Right atrium auricular region (tissue), 2 donors: Measurements from ENCODE around the gene MOB2. TPM values are rescaled to one million over a fixed set of nuclear protein-coding genes. Genes with fewer than 3 reads are reported as not detected.
"Not testable (repeated sequence)": the region's sequence is repeated elsewhere in the genome, so short reads cannot be mapped to it uniquely, and the experiment has no call there.

Experiments
- DNase-seq: peaks from one replicate; pipeline ENCODE4 v3.0.0-alpha.2; 2019; ENCODE audit warnings: low spot score
- H3K27ac ChIP-seq, 2 donors: fragments of 200-600 bp; sonication (generic); 1 replicate in 1 of 2; 2 replicates in 1 of 2; pipeline ENCODE4 v1.5.1; 2016 to 2019
- H3K27me3 ChIP-seq, 2 donors: fragments of 200-600 bp; sonication (generic); one replicate each; pipeline versions ENCODE4 v1.5.1 to v1.6.0; 2017 to 2019
- H3K36me3 ChIP-seq: fragments of 200-600 bp; sonication (generic); one replicate; pipeline ENCODE4 v1.5.1; 2016
- H3K4me1 ChIP-seq, 2 donors: fragments of 200-600 bp; sonication (generic); one replicate each; pipeline versions ENCODE4 v1.5.1 to v1.6.0; 2017 to 2019
- H3K4me3 ChIP-seq, 2 donors: fragments of 200-600 bp; sonication (generic); 1 replicate in 1 of 2; 2 replicates in 1 of 2; pipeline ENCODE4 v1.5.1; 2017 to 2019; ENCODE audit warnings: mild to moderate bottlenecking in 1 of 2, moderate library complexity in 1 of 2
- H3K9me3 ChIP-seq, 2 donors: fragments of 200-600 bp; sonication (generic); one replicate each; pipeline ENCODE4 v1.5.1; 2019
- total RNA-seq, 2 donors: library from RNA; depleted of rRNA; stranded (reverse); fragments of >200 nt; gene quantifications; one replicate each; pipeline ENCODE4 v1.1.0, GENCODE V29; 2016
- TF ChIP-seq, protein P1 (sequence below), 2 donors: fragments of 200-600 bp; sonication (generic); IDR thresholded peaks; one replicate each; pipeline ENCODE4 v1.5.1; 2019; ENCODE audit warnings: antibody characterized with exemption in 2 of 2

Gene MOB2
- total RNA-seq, 2 donors from 2014 or later: 22.0 to 27.9 TPM

DNA sequence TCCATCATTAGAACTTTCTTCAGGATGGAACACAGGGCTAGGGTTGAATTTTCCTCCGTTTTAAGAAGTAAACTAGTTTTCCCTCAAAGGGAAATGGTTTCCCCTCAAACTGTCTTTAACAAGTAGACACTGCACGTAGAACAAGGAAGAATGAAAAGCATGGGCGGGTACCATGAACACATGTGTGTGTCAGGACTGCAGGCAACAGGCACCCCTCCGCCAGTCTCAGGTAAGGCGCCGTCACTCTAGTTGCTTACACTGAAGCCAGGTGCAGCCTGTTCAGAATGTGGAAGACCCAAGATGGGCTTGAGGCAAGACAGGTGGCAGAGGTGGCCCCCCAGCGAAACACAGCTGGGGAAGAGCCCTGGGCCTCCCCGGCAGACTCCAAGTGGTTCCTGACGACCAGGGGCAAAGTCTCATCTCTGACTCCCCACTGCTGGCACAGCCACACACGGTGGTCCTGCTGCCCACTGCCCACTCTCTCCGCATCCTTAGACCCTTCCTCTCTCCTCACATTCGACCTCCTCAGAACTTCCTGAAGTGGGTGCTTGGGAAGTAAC, 25.4 kb upstream of the MOB2 start:
- TF ChIP-seq, protein P1, sequence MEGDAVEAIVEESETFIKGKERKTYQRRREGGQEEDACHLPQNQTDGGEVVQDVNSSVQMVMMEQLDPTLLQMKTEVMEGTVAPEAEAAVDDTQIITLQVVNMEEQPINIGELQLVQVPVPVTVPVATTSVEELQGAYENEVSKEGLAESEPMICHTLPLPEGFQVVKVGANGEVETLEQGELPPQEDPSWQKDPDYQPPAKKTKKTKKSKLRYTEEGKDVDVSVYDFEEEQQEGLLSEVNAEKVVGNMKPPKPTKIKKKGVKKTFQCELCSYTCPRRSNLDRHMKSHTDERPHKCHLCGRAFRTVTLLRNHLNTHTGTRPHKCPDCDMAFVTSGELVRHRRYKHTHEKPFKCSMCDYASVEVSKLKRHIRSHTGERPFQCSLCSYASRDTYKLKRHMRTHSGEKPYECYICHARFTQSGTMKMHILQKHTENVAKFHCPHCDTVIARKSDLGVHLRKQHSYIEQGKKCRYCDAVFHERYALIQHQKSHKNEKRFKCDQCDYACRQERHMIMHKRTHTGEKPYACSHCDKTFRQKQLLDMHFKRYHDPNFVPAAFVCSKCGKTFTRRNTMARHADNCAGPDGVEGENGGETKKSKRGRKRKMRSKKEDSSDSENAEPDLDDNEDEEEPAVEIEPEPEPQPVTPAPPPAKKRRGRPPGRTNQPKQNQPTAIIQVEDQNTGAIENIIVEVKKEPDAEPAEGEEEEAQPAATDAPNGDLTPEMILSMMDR (IDR thresholded peaks at IDR 0.05): no peak
- no peak overlapping the region for H3K27ac ChIP-seq
- H3K4me3 ChIP-seq: no peak overlapping the region
- H3K27me3 ChIP-seq: no peaks in the 10 kb centered on the region
- H3K36me3 ChIP-seq: no peaks in the 10 kb centered on the region
- peaks cover 0 to 72% of the 10 kb centered on the region in 2 donors for H3K4me1 ChIP-seq
- no peak for DNase-seq
- H3K9me3 ChIP-seq: no peaks in the 10 kb centered on the region

DNA sequence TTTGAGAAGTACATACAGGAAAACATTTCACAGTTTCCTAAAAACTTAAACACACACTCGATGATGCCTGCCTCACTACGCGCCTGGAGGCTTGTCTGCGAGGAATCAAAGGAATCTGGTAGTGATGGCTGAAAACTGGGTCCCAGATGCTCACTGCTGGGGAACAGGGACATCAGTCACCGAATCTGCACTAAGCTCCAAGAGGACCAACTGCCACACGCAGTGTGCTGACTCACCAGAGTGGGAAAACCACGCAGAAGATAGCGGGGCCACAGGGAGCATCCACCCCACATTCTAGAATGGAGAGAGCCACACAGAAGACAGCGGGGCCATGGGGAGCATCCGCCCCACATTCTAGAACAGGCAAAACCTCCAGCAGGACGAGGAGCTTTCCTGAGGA, 24.3 kb upstream of the MOB2 start:
- Histone ChIP-seq H3K4me3 (no peak overlapping the region), H3K27ac (no peak overlapping the region), H3K27me3 (no peaks in the 10 kb centered on the region), H3K4me1 (peaks cover 0 to 72% of the 10 kb centered on the region in 2 donors), H3K9me3 (no peaks in the 10 kb centered on the region), H3K36me3 (no peaks in the 10 kb centered on the region)
- TF ChIP-seq, protein P1 (IDR thresholded peaks at IDR 0.05): no peak
- DNase-seq: no peak

DNA sequence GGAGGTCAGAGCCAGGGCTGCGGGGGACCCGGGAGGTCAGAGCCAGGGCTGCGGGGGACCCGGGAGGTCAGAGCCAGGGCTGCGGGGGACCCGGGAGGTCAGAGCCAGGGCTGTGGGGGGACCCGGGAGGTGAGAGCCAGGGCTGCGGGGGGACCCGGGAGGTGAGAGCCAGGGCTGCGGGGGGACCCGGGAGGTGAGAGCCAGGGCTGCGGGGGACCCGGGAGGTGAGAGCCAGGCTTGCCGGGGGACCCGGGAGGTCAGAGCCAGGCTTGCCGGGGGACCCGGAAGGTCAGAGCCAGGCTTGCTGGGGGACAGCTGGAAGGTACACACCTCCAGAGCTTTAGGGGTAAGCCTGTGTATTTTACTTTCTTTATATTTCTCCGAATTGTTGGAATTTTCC, 23.8 kb upstream of the MOB2 start:
- not testable (repeated sequence) for H3K9me3 ChIP-seq, H3K27me3 ChIP-seq, H3K27ac ChIP-seq, H3K4me3 ChIP-seq, H3K36me3 ChIP-seq, DNase-seq
- H3K4me1 ChIP-seq: peaks cover 0 to 72% of the 10 kb centered on the region in 2 donors

DNA sequence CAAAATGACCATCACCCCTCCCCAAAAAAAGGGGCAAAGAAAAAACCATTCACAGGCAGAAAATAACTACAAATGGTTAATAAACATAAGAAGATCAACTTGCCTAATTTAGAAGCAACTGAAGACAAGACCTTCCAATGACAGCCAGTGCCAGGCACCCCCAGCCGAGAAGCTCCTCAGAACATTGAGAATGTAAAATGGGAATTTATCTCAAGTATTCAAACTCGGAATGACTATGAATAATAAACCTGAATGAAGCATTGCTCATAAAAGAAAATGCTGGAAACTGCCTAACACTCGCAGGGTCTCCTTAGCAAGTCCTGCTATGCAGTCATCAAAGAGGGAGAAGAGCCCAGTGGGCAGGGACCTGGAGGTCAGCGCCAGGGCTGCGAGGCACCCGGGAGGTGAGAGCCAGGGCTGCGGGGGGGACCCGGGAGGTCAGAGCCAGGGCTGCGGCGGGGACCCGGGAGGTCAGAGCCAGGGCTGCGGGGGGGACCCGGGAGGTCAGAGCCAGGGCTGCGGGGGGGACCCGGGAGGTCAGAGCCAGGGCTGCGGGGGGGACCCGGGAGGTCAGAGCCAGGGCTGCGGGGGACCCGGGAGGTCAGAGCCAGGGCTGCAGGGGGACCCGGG, 23.2 kb upstream of the MOB2 start:
- H3K27ac ChIP-seq: no peak overlapping the region
- no peak overlapping the region for H3K4me3 ChIP-seq
- H3K27me3 ChIP-seq: no peaks in the 10 kb centered on the region
- H3K4me1 ChIP-seq: peaks cover 0 to 72% of the 10 kb centered on the region in 2 donors
- TF ChIP-seq, protein P1 (IDR thresholded peaks at IDR 0.05): no peak
- DNase-seq: no peak
- H3K36me3 ChIP-seq: no peaks in the 10 kb centered on the region
- H3K9me3 ChIP-seq: no peaks in the 10 kb centered on the region

DNA sequence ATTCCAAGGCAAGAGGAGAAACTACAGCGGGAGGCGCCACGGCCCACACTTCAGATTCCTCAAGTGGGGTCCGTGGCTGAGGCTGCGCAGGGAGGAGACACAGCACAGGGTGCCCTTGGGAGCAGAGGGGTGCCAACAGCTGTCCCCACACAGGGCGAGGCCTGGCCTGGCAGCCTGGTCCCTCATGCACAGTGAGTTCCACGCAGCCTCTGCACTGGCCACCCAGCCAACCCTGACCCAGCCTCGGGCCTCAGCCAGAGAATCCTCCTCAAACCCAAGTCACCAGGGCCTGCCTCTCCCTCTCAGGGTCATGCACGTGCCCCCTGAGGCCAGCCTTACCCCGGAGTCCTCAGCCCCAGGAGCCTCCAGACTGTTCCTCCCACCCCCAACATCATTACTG, 22.4 kb upstream of the MOB2 start:
- Histone ChIP-seq H3K27me3 (no peaks in the 10 kb centered on the region), H3K27ac (no peak overlapping the region), H3K36me3 (no peaks in the 10 kb centered on the region), H3K4me1 (peaks cover 0 to 72% of the 10 kb centered on the region in 2 donors), H3K9me3 (no peaks in the 10 kb centered on the region), H3K4me3 (no peak overlapping the region)
- TF ChIP-seq, protein P1 (IDR thresholded peaks at IDR 0.05): no peak
- DNase-seq: no peak

DNA sequence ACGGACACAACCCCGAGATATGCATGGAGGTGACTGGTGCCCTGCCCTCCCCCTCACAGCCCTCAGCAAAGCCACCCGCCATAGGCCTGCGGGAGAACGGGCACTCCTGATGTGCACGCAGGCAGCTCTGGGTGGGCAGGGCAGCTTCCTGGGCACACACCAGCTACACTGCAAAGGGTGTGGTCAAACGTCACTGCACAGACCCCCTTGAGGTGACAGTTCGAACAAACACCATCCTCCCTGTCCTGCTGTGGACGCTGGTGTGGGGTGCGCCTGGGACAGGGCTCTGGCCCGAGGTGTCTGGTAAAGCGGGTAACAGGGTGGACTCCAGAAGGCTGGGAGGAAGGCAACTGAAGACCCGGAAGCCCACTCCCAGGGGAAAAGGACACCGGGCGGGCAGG, 21.9 kb upstream of the MOB2 start:
- no peaks in the 10 kb centered on the region for H3K36me3 ChIP-seq
- H3K9me3 ChIP-seq: no peaks in the 10 kb centered on the region
- H3K27ac ChIP-seq: no peak overlapping the region
- no peak overlapping the region for H3K4me3 ChIP-seq
- H3K4me1 ChIP-seq: peaks cover 0 to 72% of the 10 kb centered on the region in 2 donors
- TF ChIP-seq, protein P1 (IDR thresholded peaks at IDR 0.05): no peak
- DNase-seq: no peak
- no peaks in the 10 kb centered on the region for H3K27me3 ChIP-seq
